ENCODE data around the gene R3HDML.
"Not testable (repeated sequence)": the region's sequence is repeated elsewhere in the genome, so short reads cannot be mapped to it uniquely, and the experiment has no call there.

R3HDML gene

GRCh38 chr20:44326391-44327159, 10.3 kb upstream of the R3HDML start:
- H3K4me2 ChIP-seq, result peak overlapping the region; percentile 36; the same call in 1 of the 2 replicates
- H2AFZ ChIP-seq (ENCODE audit: low read depth), result peak overlapping the region; percentile 47
- H4K20me1 ChIP-seq (ENCODE audit: insufficient read depth), result no peaks in the 10 kb centered on the region
- H3K4me3 ChIP-seq (IDR thresholded peaks at IDR 0.05; ENCODE audit: insufficient read depth, low read depth, low read length), result no peak overlapping the region
- no peak overlapping the region for H3K27ac ChIP-seq
- no peaks in the 10 kb centered on the region for H3K4me1 ChIP-seq (ENCODE audit: low read depth, poor library complexity, severe bottlenecking)
- no peaks in the 10 kb centered on the region for H3K79me2 ChIP-seq (ENCODE audit: insufficient read depth, low read depth)
- TF ChIP-seq CTCF (conservative IDR thresholded peaks at IDR 0.05; ENCODE audit: low read depth, low read length), result no peak
- no peaks in the 10 kb centered on the region for H3K36me3 ChIP-seq (ENCODE audit: insufficient read depth)
- H3K27me3 ChIP-seq (ENCODE audit: insufficient read depth, low read depth), result no peaks in the 10 kb centered on the region
- peak overlapping the region; percentile 15; the same call in 1 of the 2 replicates for H3K9ac ChIP-seq

GRCh38 chr20:44327748-44328147, 9.1 kb upstream of the R3HDML start:
- not testable (repeated sequence) for H4K20me1 ChIP-seq (ENCODE audit: insufficient read depth); H3K4me2 ChIP-seq; H3K27me3 ChIP-seq (ENCODE audit: insufficient read depth, low read depth); H3K9ac ChIP-seq; H3K79me2 ChIP-seq (ENCODE audit: insufficient read depth, low read depth); H2AFZ ChIP-seq (ENCODE audit: low read depth); H3K4me3 ChIP-seq (IDR thresholded peaks at IDR 0.05; ENCODE audit: insufficient read depth, low read depth, low read length); H3K27ac ChIP-seq; H3K4me1 ChIP-seq (ENCODE audit: low read depth, poor library complexity, severe bottlenecking); H3K36me3 ChIP-seq (ENCODE audit: insufficient read depth)

GRCh38 chr20:44328428-44328827, 8.4 kb upstream of the R3HDML start:
- H2AFZ ChIP-seq (ENCODE audit: low read depth), result no peak overlapping the region
- no peak overlapping the region for H3K4me2 ChIP-seq
- no peak overlapping the region for H3K9ac ChIP-seq
- no peak for TF ChIP-seq CTCF (conservative IDR thresholded peaks at IDR 0.05; ENCODE audit: low read depth, low read length)
- no peak overlapping the region for H3K27ac ChIP-seq
- H3K36me3 ChIP-seq (ENCODE audit: insufficient read depth), result no peaks in the 10 kb centered on the region
- no peaks in the 10 kb centered on the region for H4K20me1 ChIP-seq (ENCODE audit: insufficient read depth)
- H3K4me1 ChIP-seq (ENCODE audit: low read depth, poor library complexity, severe bottlenecking), result no peaks in the 10 kb centered on the region
- H3K27me3 ChIP-seq (ENCODE audit: insufficient read depth, low read depth), result no peaks in the 10 kb centered on the region
- no peaks in the 10 kb centered on the region for H3K79me2 ChIP-seq (ENCODE audit: insufficient read depth, low read depth)
- H3K4me3 ChIP-seq (IDR thresholded peaks at IDR 0.05; ENCODE audit: insufficient read depth, low read depth, low read length), result no peak overlapping the region

GRCh38 chr20:44331201-44331600, 5.6 kb upstream of the R3HDML start:
- no peak for TF ChIP-seq CTCF (conservative IDR thresholded peaks at IDR 0.05; ENCODE audit: low read depth, low read length)
- Histone ChIP-seq H4K20me1 (ENCODE audit: insufficient read depth) (no peaks in the 10 kb centered on the region), H3K4me2 (no peak overlapping the region)

GRCh38 chr20:44334306-44334705, 2.5 kb upstream of the R3HDML start:
- Histone ChIP-seq H3K4me2 (no peak overlapping the region), H3K27ac (no peak overlapping the region), H3K36me3 (ENCODE audit: insufficient read depth) (no peaks in the 10 kb centered on the region), H4K20me1 (ENCODE audit: insufficient read depth) (no peaks in the 10 kb centered on the region), H3K27me3 (ENCODE audit: insufficient read depth, low read depth) (no peaks in the 10 kb centered on the region), H3K9ac (no peak overlapping the region), H3K4me1 (ENCODE audit: low read depth, poor library complexity, severe bottlenecking) (no peaks in the 10 kb centered on the region), H2AFZ (ENCODE audit: low read depth) (no peak overlapping the region), H3K4me3 (IDR thresholded peaks at IDR 0.05; ENCODE audit: insufficient read depth, low read depth, low read length) (no peak overlapping the region), H3K79me2 (ENCODE audit: insufficient read depth, low read depth) (no peaks in the 10 kb centered on the region)
- no peak for TF ChIP-seq CTCF (conservative IDR thresholded peaks at IDR 0.05; ENCODE audit: low read depth, low read length)

More at GRCh38 chr20:44331201-44331600, 5.6 kb upstream of the R3HDML start:
- Histone ChIP-seq H3K36me3 (ENCODE audit: insufficient read depth) (no peaks in the 10 kb centered on the region), H3K4me3 (IDR thresholded peaks at IDR 0.05; ENCODE audit: insufficient read depth, low read depth, low read length) (no peak overlapping the region), H3K9ac (no peak overlapping the region), H2AFZ (ENCODE audit: low read depth) (no peak overlapping the region), H3K4me1 (ENCODE audit: low read depth, poor library complexity, severe bottlenecking) (no peaks in the 10 kb centered on the region), H3K27me3 (ENCODE audit: insufficient read depth, low read depth) (no peaks in the 10 kb centered on the region), H3K79me2 (ENCODE audit: insufficient read depth, low read depth) (no peaks in the 10 kb centered on the region), H3K27ac (no peak overlapping the region)

Data from KMS-11 (cell line).